CD4-positive, alpha-beta T cell treated with Interleukin-4 for 1 hour (primary cell): ENCODE data around the gene GRPEL1.

Experiments used
- DNase-seq, 2 donors: peaks; one replicate each; pipeline ENCODE4 v3.0.0-alpha.2; 2020 to 2022

Gene GRPEL1

GRCh38 chr4:7021355-7021754 lies 46.5 kb downstream of the GRPEL1 start:
- DNase-seq: no peak

GRCh38 chr4:7020856-7021255 lies 47.0 kb downstream of the GRPEL1 start:
- no peak for DNase-seq

- no peak for DNase-seq
Measured at GRCh38 chr4:7020290-7020689, 47.6 kb downstream of the GRPEL1 start.

- DNase-seq: no peak
Measured at GRCh38 chr4:7019367-7019766, 48.5 kb downstream of the GRPEL1 start.

- DNase-seq: no peak
Measured at GRCh38 chr4:7018281-7018680, 49.6 kb downstream of the GRPEL1 start.

- DNase-seq: no peak
Measured at GRCh38 chr4:7017446-7018048, 50.3 kb downstream of the GRPEL1 start.

- no peak for DNase-seq
Measured at GRCh38 chr4:7016512-7016911, 51.4 kb downstream of the GRPEL1 start.

- no peak for DNase-seq
Measured at GRCh38 chr4:7016086-7016485, 51.8 kb downstream of the GRPEL1 start.

GRCh38 chr4:7015383-7016035 lies 52.4 kb downstream of the GRPEL1 start:
- no peak for DNase-seq

GRCh38 chr4:7014815-7015214 lies 53.0 kb downstream of the GRPEL1 start:
- DNase-seq: no peak

GRCh38 chr4:7013175-7013574 lies 54.7 kb downstream of the GRPEL1 start:
- DNase-seq: no peak

GRCh38 chr4:7009564-7009963 lies 58.3 kb downstream of the GRPEL1 start:
- DNase-seq: no peak
